ENCODE results near the gene HOXD9. TPM values are rescaled to one million over a fixed set of nuclear protein-coding genes. Genes with fewer than 3 reads are reported as not detected.

The HOXD9 gene
- total and polyA plus RNA-seq, 8 donors, result 0.18 to 0.76 (median 0.49) TPM; not detected in 4

DNA sequence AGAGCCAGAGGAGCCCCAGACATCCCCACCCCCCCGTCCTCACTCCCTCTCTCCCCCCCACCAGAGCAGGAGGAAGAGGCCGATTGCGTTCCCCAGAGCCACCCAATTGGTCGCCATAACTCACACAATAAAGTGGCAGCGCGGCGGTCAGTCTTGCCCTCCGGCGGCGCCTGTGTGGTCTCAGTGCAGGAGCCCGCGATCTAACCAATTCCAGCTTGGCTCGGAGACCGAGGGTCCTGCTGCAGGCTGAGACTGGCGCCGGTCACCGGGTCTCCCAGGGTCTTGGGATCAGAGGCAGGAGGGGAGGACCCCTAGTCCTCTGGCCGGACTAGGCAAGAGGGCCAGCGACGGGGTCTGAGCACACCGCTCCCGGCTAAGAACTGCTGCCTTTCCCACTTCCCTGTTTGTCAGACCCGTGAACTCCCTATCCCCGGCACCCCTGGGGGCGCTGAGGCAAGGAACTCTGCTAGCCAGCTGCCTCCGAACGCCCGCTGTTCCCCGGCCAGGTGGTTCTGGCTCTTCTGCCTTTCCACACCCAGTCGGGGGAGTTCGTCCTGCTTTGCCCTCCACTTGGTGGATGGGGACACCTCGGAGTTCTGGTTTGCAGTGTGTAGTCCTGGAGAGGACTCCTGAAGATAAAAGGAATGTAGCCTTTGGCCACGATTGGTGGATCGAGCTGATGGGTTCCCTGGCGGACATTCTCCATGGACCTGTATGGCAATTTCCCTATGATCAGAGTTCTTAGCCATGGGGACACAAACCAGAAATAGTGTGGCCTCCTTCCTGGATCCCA lies 24.0 kb upstream of the HOXD9 start:
- Histone ChIP-seq H3K27ac (no peak overlapping the region), H3K27me3 (peaks cover 64 to 100% (median 100%) of the 10 kb centered on the region in 3 donors), H3K4me1 (peaks cover 22 to 52% (median 34%) of the 10 kb centered on the region in 4 donors), H3K9me3 (peaks cover 0 to 3% (median 1%) of the 10 kb centered on the region in 4 donors), H3K36me3 (no peaks in the 10 kb centered on the region), H3K4me3 (no peak overlapping the region)
- 4 to 8% (median 5%) methylated on average over 17 to 35 of the region's 35 CpGs for WGBS, 5 donors
- DNase-seq, result peak in 1 of 2 donors; percentile 24
- TF ChIP-seq, protein P1, sequence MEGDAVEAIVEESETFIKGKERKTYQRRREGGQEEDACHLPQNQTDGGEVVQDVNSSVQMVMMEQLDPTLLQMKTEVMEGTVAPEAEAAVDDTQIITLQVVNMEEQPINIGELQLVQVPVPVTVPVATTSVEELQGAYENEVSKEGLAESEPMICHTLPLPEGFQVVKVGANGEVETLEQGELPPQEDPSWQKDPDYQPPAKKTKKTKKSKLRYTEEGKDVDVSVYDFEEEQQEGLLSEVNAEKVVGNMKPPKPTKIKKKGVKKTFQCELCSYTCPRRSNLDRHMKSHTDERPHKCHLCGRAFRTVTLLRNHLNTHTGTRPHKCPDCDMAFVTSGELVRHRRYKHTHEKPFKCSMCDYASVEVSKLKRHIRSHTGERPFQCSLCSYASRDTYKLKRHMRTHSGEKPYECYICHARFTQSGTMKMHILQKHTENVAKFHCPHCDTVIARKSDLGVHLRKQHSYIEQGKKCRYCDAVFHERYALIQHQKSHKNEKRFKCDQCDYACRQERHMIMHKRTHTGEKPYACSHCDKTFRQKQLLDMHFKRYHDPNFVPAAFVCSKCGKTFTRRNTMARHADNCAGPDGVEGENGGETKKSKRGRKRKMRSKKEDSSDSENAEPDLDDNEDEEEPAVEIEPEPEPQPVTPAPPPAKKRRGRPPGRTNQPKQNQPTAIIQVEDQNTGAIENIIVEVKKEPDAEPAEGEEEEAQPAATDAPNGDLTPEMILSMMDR (IDR thresholded peaks at IDR 0.05), result no peak
- TF ChIP-seq EP300 (IDR thresholded peaks at IDR 0.05) (no peak), POLR2AphosphoS5 (IDR thresholded peaks at IDR 0.05) (no peak), POLR2A (IDR thresholded peaks at IDR 0.05) (no peak)
- intact Hi-C loops (cut with DNase I; ENCODE audit: low total_unique reads), result loop anchor here (5.0 kb wide), 1 partner anchor 411 kb away; no protein-coding TSS in a partner anchor

DNA sequence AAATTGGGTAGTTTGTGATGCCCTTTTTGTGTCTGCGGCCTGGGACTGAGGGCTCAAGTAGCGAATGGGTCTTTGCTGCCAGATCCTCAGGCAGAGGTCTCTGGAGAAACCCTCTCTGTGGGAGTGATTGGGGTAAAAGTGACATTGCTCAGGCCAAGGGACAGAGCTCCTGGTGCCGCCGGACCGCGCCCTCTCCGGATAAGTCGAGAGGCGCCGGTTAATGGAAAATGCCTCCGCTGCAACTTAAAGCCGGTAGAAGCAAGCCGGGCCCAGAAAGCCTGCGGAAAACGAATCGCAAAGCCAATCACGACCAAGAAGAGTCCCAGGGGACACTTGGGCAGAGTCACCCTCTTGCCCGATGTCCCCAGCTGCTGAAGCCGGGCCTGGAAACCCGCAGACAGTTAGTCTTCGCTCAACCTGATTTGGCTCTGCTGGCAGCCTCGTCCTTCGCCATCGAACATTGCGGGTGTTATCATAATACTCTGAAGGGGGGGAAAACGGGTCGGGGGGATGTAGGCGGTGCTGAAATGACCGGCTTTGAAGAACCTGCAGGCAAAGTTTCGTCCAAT lies 23.3 kb upstream of the HOXD9 start:
- peaks cover 0 to 3% (median 0%) of the 10 kb centered on the region in 4 donors for H3K9me3 ChIP-seq
- peaks cover 62 to 100% (median 100%) of the 10 kb centered on the region in 3 donors for H3K27me3 ChIP-seq
- intact Hi-C loops (cut with DNase I; ENCODE audit: low total_unique reads), result loop anchor here (5.0 kb wide), 1 partner anchor 412 kb away; no protein-coding TSS in a partner anchor
- no peaks in the 10 kb centered on the region for H3K36me3 ChIP-seq
- peaks cover 25 to 54% (median 35%) of the 10 kb centered on the region in 4 donors for H3K4me1 ChIP-seq
- no peak overlapping the region for H3K27ac ChIP-seq
- 6 to 8% (median 7%) methylated on average over 28 to 30 of the region's 30 CpGs for WGBS, 5 donors
- H3K4me3 ChIP-seq, result no peak overlapping the region
- TF ChIP-seq POLR2A (IDR thresholded peaks at IDR 0.05) (no peak), EP300 (IDR thresholded peaks at IDR 0.05) (no peak), POLR2AphosphoS5 (IDR thresholded peaks at IDR 0.05) (no peak)
- TF ChIP-seq, protein P1 (IDR thresholded peaks at IDR 0.05), result no peak
- DNase-seq, result peak in 1 of 2 donors; percentile 18

DNA sequence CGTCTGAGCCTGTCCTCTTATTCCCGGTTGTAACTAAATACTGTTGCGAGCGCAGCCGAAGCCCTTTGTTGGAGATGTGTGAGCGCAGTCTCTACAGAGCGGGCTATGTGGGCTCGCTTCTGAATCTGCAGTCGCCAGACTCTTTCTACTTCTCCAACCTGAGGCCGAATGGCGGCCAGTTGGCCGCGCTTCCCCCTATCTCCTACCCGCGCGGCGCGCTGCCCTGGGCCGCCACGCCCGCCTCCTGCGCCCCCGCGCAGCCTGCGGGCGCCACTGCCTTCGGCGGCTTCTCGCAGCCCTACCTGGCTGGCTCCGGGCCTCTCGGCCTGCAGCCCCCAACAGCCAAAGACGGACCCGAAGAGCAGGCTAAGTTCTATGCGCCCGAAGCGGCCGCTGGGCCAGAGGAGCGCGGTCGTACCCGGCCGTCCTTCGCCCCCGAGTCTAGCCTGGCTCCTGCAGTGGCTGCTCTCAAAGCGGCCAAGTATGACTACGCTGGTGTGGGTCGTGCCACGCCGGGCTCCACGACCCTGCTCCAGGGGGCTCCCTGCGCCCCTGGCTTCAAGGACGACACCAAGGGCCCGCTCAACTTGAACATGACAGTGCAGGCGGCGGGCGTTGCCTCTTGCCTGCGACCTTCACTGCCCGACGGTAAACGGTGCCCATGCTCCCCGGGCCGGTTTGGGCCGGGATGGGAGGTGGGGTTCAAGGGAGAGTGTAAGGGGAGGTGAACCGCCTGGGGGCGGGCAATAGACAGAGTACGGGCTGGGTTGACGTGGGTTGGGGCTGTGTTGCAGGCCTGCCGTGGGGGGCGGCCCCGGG lies 22.6 kb upstream of the HOXD9 start, which contains the start of gene HOXD12:
TSS of gene HOXD12 (plus strand) at position 68 of the 819 bp plus-strand sequence. CDS start at position 75, 7 bp downstream.
- peaks cover 0 to 4% (median 0%) of the 10 kb centered on the region in 4 donors for H3K9me3 ChIP-seq
- H3K4me1 ChIP-seq, result peaks cover 32 to 61% (median 42%) of the 10 kb centered on the region in 4 donors
- peaks cover 60 to 100% (median 100%) of the 10 kb centered on the region in 3 donors for H3K27me3 ChIP-seq
- no peak within 1 kb of the TSS for H3K27ac ChIP-seq
- peak in 1 of 2 donors; percentile 24 for DNase-seq
- TF ChIP-seq POLR2AphosphoS5 (IDR thresholded peaks at IDR 0.05), result no peak
- TF ChIP-seq EP300 (IDR thresholded peaks at IDR 0.05), result no peak
- TF ChIP-seq, protein P1 (IDR thresholded peaks at IDR 0.05), result no peak
- TF ChIP-seq POLR2A (IDR thresholded peaks at IDR 0.05), result no peak
- H3K4me3 ChIP-seq, result no peak within 1 kb of the TSS
- WGBS, 5 donors, result 7 to 13% (median 9%) methylated on average over 27 to 70 of the region's 70 CpGs
- intact Hi-C loops (cut with DNase I; ENCODE audit: low total_unique reads), result loop anchor here (5.0 kb wide), 1 partner anchor 413 kb away; no protein-coding TSS in a partner anchor
- H3K36me3 ChIP-seq, result no peaks in the 10 kb centered on the region

Data from stomach (tissue), 9 donors.